ENCODE results near the gene TGFBRAP1. TPM values are rescaled to one million over a fixed set of nuclear protein-coding genes. Genes with fewer than 3 reads are reported as not detected.

Gene TGFBRAP1
- polyA plus RNA-seq, 4 donors: 6.0 to 13.9 (median 7.8) TPM

DNA sequence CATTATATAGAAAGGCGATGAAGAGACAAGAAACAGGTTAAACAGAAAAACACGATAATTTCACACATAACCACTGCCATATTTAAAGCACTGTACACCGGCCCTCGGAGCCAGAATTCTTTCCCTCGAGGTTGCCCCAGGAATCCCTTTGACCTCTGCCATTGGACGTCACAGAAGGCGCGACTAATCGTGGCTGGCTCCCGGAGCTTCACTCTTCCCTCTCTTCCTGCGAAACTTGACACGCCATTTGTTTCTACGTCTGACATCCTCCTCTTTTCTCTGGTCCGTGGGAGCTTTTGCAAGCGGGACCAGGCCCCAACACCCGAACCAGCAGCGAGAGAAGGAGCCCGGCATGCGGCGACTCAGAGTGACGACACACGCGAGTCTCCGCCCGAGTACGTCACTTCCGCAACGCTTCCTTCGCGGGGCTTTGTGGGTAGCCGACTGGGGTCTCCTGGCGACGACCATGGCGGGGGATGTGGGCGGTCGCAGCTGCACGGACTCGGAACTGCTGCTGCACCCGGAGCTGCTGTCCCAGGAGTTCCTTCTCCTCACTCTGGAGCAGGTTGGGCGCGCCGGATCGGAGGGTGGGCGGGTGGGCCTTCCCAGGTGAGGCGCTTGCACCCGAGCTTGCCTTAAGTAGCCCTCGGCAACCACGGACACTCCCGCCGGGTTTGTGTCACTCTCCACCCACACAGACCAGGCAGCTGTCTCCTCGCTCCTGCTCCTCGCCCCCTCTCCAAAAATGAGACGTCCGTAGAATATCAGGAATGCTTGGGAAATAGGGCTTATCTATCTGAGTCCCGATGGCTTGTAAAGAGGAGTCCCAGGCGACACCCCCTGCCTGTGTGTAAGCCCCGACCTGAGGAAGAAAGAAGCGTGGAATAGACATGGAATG, 7.8 kb upstream of the TGFBRAP1 start, which contains the start of gene C2orf49:
TSS of gene C2orf49 (plus strand) at position 419 of the 898 bp plus-strand sequence. CDS start at position 467, 48 bp downstream.
- Histone ChIP-seq H3K4me3 (ENCODE audit: low read depth in 1 of 3, low read length in 3 of 3) (peak within 1 kb of the TSS; percentile 78 to 87 (median 85)), H3K36me3 (ENCODE audit: control insufficient read depth in 3 of 3, insufficient read depth in 2 of 3, low read depth in 1 of 3, low read length in 3 of 3) (peaks cover 0 to 7% (median 6%) of the 10 kb centered on the region in 3 donors), H3K9me3 (ENCODE audit: control insufficient read depth in 2 of 2, insufficient read depth in 1 of 2, low read depth in 1 of 2, low read length in 1 of 2) (no peaks in the 10 kb centered on the region), H3K4me1 (ENCODE audit: control insufficient read depth in 3 of 3, insufficient read depth in 2 of 3, low read depth in 1 of 3, low read length in 2 of 3) (peaks cover 0 to 9% (median 6%) of the 10 kb centered on the region in 3 donors), H3K27me3 (ENCODE audit: control insufficient read depth in 3 of 3, insufficient read depth in 3 of 3, low read length in 3 of 3) (no peaks in the 10 kb centered on the region), H3K27ac (ENCODE audit: low read depth in 1 of 3, low read length in 2 of 3) (peak within 1 kb of the TSS; percentile 80 to 96 (median 90))
- peak; percentile 86 to 96 for DNase-seq
- FAIRE-seq: no peak
- WGBS, 3 donors: 0% methylated on average over 45 to 58 of the region's 58 CpGs

DNA sequence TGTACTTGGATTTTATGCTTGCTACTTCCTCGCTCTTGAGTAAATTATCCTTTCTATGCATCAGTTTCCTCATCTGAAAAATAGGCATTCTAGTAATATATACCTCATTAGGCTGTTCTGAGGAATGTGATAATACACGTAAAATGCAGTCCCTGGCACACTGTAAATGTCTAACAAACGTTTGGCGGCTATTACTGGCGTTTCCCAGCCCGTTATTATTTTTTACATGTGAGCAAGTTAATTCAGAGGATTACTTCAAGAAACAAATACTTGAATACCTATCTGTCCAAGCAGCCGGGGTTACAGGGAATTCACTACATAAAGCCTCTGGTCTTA, 7.2 kb upstream of the TGFBRAP1 start:
- Histone ChIP-seq H3K9me3 (ENCODE audit: control insufficient read depth in 2 of 2, insufficient read depth in 1 of 2, low read depth in 1 of 2, low read length in 1 of 2) (no peaks in the 10 kb centered on the region), H3K27ac (ENCODE audit: low read depth in 1 of 3, low read length in 2 of 3) (peak overlapping the region; percentile 80 to 96 (median 90)), H3K4me3 (ENCODE audit: low read depth in 1 of 3, low read length in 3 of 3) (peak overlapping the region; percentile 78 to 87 (median 85)), H3K27me3 (ENCODE audit: control insufficient read depth in 3 of 3, insufficient read depth in 3 of 3, low read length in 3 of 3) (no peaks in the 10 kb centered on the region), H3K4me1 (ENCODE audit: control insufficient read depth in 3 of 3, insufficient read depth in 2 of 3, low read depth in 1 of 3, low read length in 2 of 3) (peaks cover 0 to 9% (median 6%) of the 10 kb centered on the region in 3 donors), H3K36me3 (ENCODE audit: control insufficient read depth in 3 of 3, insufficient read depth in 2 of 3, low read depth in 1 of 3, low read length in 3 of 3) (peaks cover 0 to 7% (median 3%) of the 10 kb centered on the region in 3 donors)
- 1 to 4% (median 2%) methylated on average over 7 of the region's 7 CpGs for WGBS, 3 donors
- DNase-seq: no peak
- FAIRE-seq: no peak

GRCh38 chr2:105335469-105335868, 5.9 kb upstream of the TGFBRAP1 start:
- Histone ChIP-seq H3K36me3 (ENCODE audit: control insufficient read depth in 3 of 3, insufficient read depth in 2 of 3, low read depth in 1 of 3, low read length in 3 of 3) (peaks cover 0 to 4% (median 0%) of the 10 kb centered on the region in 3 donors), H3K27me3 (ENCODE audit: control insufficient read depth in 3 of 3, insufficient read depth in 3 of 3, low read length in 3 of 3) (no peaks in the 10 kb centered on the region), H3K4me1 (ENCODE audit: control insufficient read depth in 3 of 3, insufficient read depth in 2 of 3, low read depth in 1 of 3, low read length in 2 of 3) (peaks cover 0 to 12% (median 9%) of the 10 kb centered on the region in 3 donors), H3K4me3 (ENCODE audit: low read depth in 1 of 3, low read length in 3 of 3) (no peak overlapping the region), H3K9me3 (ENCODE audit: control insufficient read depth in 2 of 2, insufficient read depth in 1 of 2, low read depth in 1 of 2, low read length in 1 of 2) (no peaks in the 10 kb centered on the region), H3K27ac (ENCODE audit: low read depth in 1 of 3, low read length in 2 of 3) (no peak overlapping the region)
- DNase-seq (no peak), FAIRE-seq (no peak)
- WGBS, 3 donors: 89 to 97% (median 95%) methylated on average over 2 of the region's 2 CpGs

GRCh38 chr2:105334211-105334610, 4.7 kb upstream of the TGFBRAP1 start:
- no peak for FAIRE-seq
- H3K4me3 ChIP-seq (ENCODE audit: low read depth in 1 of 3, low read length in 3 of 3): no peak overlapping the region
- no peaks in the 10 kb centered on the region for H3K36me3 ChIP-seq (ENCODE audit: control insufficient read depth in 3 of 3, insufficient read depth in 2 of 3, low read depth in 1 of 3, low read length in 3 of 3)
- no peak overlapping the region for H3K27ac ChIP-seq (ENCODE audit: low read depth in 1 of 3, low read length in 2 of 3)
- H3K4me1 ChIP-seq (ENCODE audit: control insufficient read depth in 3 of 3, insufficient read depth in 2 of 3, low read depth in 1 of 3, low read length in 2 of 3): peaks cover 0 to 18% (median 8%) of the 10 kb centered on the region in 3 donors
- no peak for DNase-seq
- WGBS, 3 donors: 75 to 86% (median 80%) methylated on average over 4 of the region's 4 CpGs
- no peaks in the 10 kb centered on the region for H3K27me3 ChIP-seq (ENCODE audit: control insufficient read depth in 3 of 3, insufficient read depth in 3 of 3, low read length in 3 of 3)
- no peaks in the 10 kb centered on the region for H3K9me3 ChIP-seq (ENCODE audit: control insufficient read depth in 2 of 2, insufficient read depth in 1 of 2, low read depth in 1 of 2, low read length in 1 of 2)

DNA sequence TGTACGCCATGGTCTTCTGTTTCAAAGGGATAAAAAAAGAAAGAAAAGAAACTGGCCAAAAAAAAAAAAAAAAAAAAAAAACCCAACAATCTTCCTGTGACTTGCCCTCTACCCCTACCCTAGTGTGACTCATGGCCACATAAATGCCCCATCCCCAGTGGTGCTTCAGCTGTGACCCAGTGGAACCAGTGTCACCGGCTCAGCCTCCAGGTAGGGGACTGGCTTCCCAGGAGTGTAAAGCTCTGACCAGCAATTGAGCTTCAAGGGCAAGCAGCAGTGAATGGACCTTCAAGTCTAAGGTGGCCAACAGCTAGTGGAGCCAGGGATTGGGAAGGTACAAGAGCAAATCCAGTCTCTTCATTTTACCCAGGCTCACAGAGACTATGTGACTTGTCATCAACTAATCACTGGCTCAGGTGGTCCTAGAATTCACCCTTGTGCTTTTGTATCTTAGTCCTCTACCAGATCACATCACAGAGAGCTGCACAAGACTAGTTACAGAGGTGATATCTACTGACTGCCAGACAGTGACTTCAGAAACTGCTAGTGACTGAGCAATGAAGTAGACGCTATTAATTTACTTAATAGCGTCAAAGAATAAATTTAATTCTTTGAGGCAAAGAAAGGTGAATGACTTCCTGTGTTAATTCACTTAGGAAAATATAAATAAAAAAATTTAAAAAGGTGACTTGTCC, 1.3 kb upstream of the TGFBRAP1 start:
- no peaks in the 10 kb centered on the region for H3K27me3 ChIP-seq (ENCODE audit: control insufficient read depth in 3 of 3, insufficient read depth in 3 of 3, low read length in 3 of 3)
- H3K4me3 ChIP-seq (ENCODE audit: low read depth in 1 of 3, low read length in 3 of 3): no peak overlapping the region
- DNase-seq (peak; percentile 39 to 44), FAIRE-seq (no peak)
- WGBS, 3 donors: 84 to 92% (median 89%) methylated on average over 4 of the region's 4 CpGs
- peaks cover 0 to 5% (median 0%) of the 10 kb centered on the region in 3 donors for H3K36me3 ChIP-seq (ENCODE audit: control insufficient read depth in 3 of 3, insufficient read depth in 2 of 3, low read depth in 1 of 3, low read length in 3 of 3)
- peaks cover 0 to 23% (median 0%) of the 10 kb centered on the region in 3 donors for H3K4me1 ChIP-seq (ENCODE audit: control insufficient read depth in 3 of 3, insufficient read depth in 2 of 3, low read depth in 1 of 3, low read length in 2 of 3)
- peak overlapping the region in 2 of 3 donors; percentile 89 to 93 for H3K27ac ChIP-seq (ENCODE audit: low read depth in 1 of 3, low read length in 2 of 3)
- no peaks in the 10 kb centered on the region for H3K9me3 ChIP-seq (ENCODE audit: control insufficient read depth in 2 of 2, insufficient read depth in 1 of 2, low read depth in 1 of 2, low read length in 1 of 2)

GRCh38 chr2:105329197-105329554, 359 bp downstream of the TGFBRAP1 start:
- H3K4me1 ChIP-seq (ENCODE audit: control insufficient read depth in 3 of 3, insufficient read depth in 2 of 3, low read depth in 1 of 3, low read length in 2 of 3): peaks cover 0 to 23% (median 0%) of the 10 kb centered on the region in 3 donors
- no peak for FAIRE-seq
- peak in 1 of 2 donors; percentile 61 for DNase-seq
- peak overlapping the region; percentile 65 to 79 (median 70) for H3K4me3 ChIP-seq (ENCODE audit: low read depth in 1 of 3, low read length in 3 of 3)
- WGBS, 3 donors: 0 to 1% (median 1%) methylated on average over 13 to 17 of the region's 17 CpGs
- H3K9me3 ChIP-seq (ENCODE audit: control insufficient read depth in 2 of 2, insufficient read depth in 1 of 2, low read depth in 1 of 2, low read length in 1 of 2): no peaks in the 10 kb centered on the region
- no peaks in the 10 kb centered on the region for H3K27me3 ChIP-seq (ENCODE audit: control insufficient read depth in 3 of 3, insufficient read depth in 3 of 3, low read length in 3 of 3)
- peak overlapping the region; percentile 36 to 76 (median 59) for H3K27ac ChIP-seq (ENCODE audit: low read depth in 1 of 3, low read length in 2 of 3)
- H3K36me3 ChIP-seq (ENCODE audit: control insufficient read depth in 3 of 3, insufficient read depth in 2 of 3, low read depth in 1 of 3, low read length in 3 of 3): peaks cover 0 to 14% (median 0%) of the 10 kb centered on the region in 3 donors

DNA sequence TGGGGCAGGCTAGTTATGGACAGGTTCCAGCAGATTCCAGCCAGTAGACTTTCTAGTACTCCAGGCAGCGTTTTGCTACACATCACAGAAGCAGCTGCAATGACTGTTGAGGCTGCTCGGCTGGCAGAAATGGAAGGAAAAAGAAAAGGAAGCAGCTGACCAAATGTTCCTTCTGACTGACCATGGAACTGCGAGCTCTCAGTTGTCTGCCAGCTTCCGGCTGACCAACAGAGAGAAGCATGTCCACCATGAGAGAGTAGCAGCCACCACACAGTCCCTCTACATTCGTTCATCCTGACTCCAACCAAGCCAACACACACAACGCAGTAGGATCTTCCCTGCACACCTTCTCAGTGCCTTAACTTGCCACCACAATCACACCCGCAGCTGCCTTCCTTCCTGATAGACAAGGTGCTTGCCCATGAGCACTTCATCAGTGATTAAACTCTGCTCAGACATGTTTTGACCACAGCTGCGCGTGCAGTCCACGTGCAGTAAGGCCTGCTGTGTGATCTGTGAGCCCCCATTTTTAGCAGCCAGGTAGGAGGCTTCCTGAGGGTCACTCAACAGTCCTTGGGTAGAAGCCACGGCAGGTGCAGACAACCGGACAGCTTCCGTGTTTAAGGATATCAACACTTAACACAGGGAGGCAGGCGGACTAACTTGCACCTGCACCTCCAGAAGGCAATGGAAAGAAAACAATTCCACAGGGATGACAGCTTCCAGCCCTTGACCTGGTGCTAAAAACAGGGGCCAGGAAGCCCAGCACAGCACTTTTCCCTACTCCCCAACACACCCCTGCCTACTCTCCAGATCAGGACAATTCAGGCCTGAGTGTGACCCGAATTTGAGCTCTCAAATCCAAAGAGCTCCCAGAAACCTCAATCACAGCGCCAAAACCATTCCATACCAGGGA, 996 bp downstream of the TGFBRAP1 start:
- H3K27ac ChIP-seq (ENCODE audit: low read depth in 1 of 3, low read length in 2 of 3): peak overlapping the region; percentile 36 to 76 (median 59)
- no peaks in the 10 kb centered on the region for H3K27me3 ChIP-seq (ENCODE audit: control insufficient read depth in 3 of 3, insufficient read depth in 3 of 3, low read length in 3 of 3)
- WGBS, 3 donors: 20 to 31% (median 25%) methylated on average over 16 of the region's 16 CpGs
- peaks cover 0 to 14% (median 0%) of the 10 kb centered on the region in 3 donors for H3K36me3 ChIP-seq (ENCODE audit: control insufficient read depth in 3 of 3, insufficient read depth in 2 of 3, low read depth in 1 of 3, low read length in 3 of 3)
- DNase-seq (peak; percentile 54 to 63), FAIRE-seq (no peak)
- H3K4me3 ChIP-seq (ENCODE audit: low read depth in 1 of 3, low read length in 3 of 3): peak overlapping the region; percentile 65 to 79 (median 70)
- H3K4me1 ChIP-seq (ENCODE audit: control insufficient read depth in 3 of 3, insufficient read depth in 2 of 3, low read depth in 1 of 3, low read length in 2 of 3): peaks cover 0 to 23% (median 0%) of the 10 kb centered on the region in 3 donors
- H3K9me3 ChIP-seq (ENCODE audit: control insufficient read depth in 2 of 2, insufficient read depth in 1 of 2, low read depth in 1 of 2, low read length in 1 of 2): no peaks in the 10 kb centered on the region
